ENCODE data around the gene MOB2.

DNA sequence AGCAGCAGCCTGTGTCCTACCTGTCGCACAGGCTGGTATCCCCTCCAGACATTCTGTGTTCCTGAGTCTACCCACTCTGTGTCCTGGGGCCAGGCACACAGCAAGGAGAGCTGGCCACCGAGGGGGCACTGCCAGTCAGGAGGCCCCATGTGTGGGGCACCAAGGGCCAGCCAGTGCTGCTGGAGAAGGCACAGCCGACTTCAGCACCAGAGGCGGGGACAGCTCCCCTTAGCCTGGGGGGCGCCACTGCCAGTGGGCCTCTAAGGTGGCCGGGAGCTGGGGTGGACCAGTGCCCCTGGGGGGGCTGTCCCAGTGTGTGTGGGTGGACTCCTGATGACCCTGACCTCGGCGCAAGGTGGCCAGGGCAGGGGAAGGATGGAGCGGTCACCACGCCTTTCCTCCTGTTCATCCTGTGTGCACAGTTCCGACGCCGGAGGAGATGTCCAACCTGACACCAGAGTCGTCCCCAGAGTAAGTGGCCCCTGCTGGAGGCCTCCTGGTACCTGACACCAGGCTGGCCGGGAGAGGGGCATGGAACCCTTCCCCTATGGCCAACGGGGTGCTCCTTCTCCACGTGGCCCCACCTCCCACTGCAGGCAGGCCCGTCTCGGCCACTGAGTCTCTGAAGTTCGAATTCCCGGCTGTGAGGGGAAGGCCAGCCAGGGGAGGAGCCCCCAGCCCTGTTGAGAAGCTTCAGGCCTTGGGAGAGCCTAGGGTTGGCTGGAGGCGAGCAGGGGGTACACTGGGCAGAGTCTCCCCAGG, 35.4 kb downstream of the MOB2 start:
- TF ChIP-seq TAF1 (IDR thresholded peaks at IDR 0.05; ENCODE audit: low read depth, low read length), result no peak
- no peak for TF ChIP-seq POLR2A (IDR thresholded peaks at IDR 0.05; ENCODE audit: low read depth, low read length)
